Small intestine (tissue), 7 donors: Measurements from ENCODE around the gene BABAM2. TPM values are rescaled to one million over a fixed set of nuclear protein-coding genes. Genes with fewer than 3 reads are reported as not detected.
A peak's percentile ranks its signal among the peaks of the same experiment; 100 is the strongest.

Experiments used
- DNase-seq, 2 donors: peaks; one replicate each; pipeline versions ENCODE4 v3.0.0 to v3.0.0-alpha.2; 2013
- FAIRE-seq: peaks from 2 replicates; lab custom pipeline; 2012; peaks lifted over from hg19 to GRCh38; lab: Jason Lieb, UNC
- H3K27ac ChIP-seq, 3 donors: one replicate each; pipeline ENCODE4 v1.5.1; 2013; ENCODE audit warnings: low read length in 2 of 3, mild to moderate bottlenecking in 2 of 3, control low read depth in 1 of 3, inconsistent platforms in 1 of 3, low read depth in 1 of 3, moderate library complexity in 1 of 3
- H3K27me3 ChIP-seq, 3 donors: one replicate each; pipeline ENCODE4 v1.6.1; 2013; ENCODE audit warnings: low read length in 3 of 3, inconsistent platforms in 1 of 3; ENCODE audit not compliant: control insufficient read depth in 3 of 3, insufficient read depth in 3 of 3
- H3K36me3 ChIP-seq, 3 donors: one replicate each; pipeline ENCODE4 v1.6.1; 2013; ENCODE audit warnings: low read length in 3 of 3, inconsistent platforms in 1 of 3, low read depth in 1 of 3, mild to moderate bottlenecking in 1 of 3, moderate library complexity in 1 of 3; ENCODE audit not compliant: control insufficient read depth in 3 of 3, insufficient read depth in 2 of 3
- H3K4me1 ChIP-seq, 3 donors: one replicate each; pipeline ENCODE4 v1.6.1; 2013; ENCODE audit warnings: low read length in 2 of 3, inconsistent platforms in 1 of 3, low read depth in 1 of 3, mild to moderate bottlenecking in 1 of 3, moderate library complexity in 1 of 3; ENCODE audit not compliant: control insufficient read depth in 3 of 3, insufficient read depth in 2 of 3
- H3K4me3 ChIP-seq, 3 donors: one replicate each; pipeline ENCODE4 v1.5.1; 2013; ENCODE audit warnings: low read length in 3 of 3, control low read depth in 1 of 3, inconsistent platforms in 1 of 3, low read depth in 1 of 3, mild to moderate bottlenecking in 1 of 3, moderate library complexity in 1 of 3
- H3K9me3 ChIP-seq, 2 donors: one replicate each; pipeline ENCODE4 v1.6.1; 2013; ENCODE audit warnings: low read depth in 1 of 2, low read length in 1 of 2; ENCODE audit not compliant: control insufficient read depth in 2 of 2, insufficient read depth in 1 of 2
- WGBS, 3 donors: extraction: QIAGEN DNeasy Blood & Tissue Kit; methylation state at CpG; one replicate each; pipeline ENCODE4 v1.1.7; 2013; 5-methylcytosine and 5-hydroxymethylcytosine counted together
- polyA plus RNA-seq, 4 donors: library from polyadenylated mRNA; stranded (reverse) in 3 of 4; unstranded in 1 of 4; fragments of 200-250 nt in 3 of 4; fragments of 120-200 nt in 1 of 4; gene quantifications; one replicate each; pipeline versions ENCODE4 v1.2.1 to v1.2.3, GENCODE V29; 2013
- donor health status: healthy with polysubstance abuse.
- donor health status: control.
- donor health status: control.
- donor health status: Bipolar disorder and iron deficiency.
- donor health status: healthy.

Gene BABAM2
- polyA plus RNA-seq, 4 donors = 19.5 to 38.6 (median 21.5) TPM

DNA sequence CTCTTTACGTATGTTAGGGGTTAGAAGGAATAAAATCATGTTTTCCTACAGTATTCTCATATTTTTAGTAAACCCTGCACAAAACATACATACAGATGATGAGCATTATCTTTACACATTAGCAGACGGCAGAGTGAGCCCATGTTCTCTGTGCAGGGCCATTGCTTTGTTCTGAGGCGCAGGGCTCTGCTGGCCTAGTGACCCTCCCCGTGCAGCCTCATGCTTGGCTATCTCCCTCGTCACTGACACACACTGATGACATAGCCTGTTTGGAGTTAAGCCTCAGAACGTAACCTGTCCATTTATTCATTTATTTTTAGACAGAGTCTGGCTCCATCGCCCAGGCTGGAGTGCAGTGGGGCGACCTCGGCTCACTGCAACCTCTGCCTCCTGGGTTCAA is 386.3 kb downstream of the BABAM2 start:
- DNase-seq (no peak), FAIRE-seq (no peak)
- Histone ChIP-seq H3K9me3 (no peaks in the 10 kb centered on the region), H3K27ac (no peak overlapping the region), H3K36me3 (peaks cover 0 to 3% (median 0%) of the 10 kb centered on the region in 3 donors), H3K4me3 (no peak overlapping the region), H3K4me1 (peaks cover 8 to 32% (median 14%) of the 10 kb centered on the region in 3 donors), H3K27me3 (no peaks in the 10 kb centered on the region)
- WGBS, 3 donors = 94 to 97% (median 97%) methylated on average over 9 of the region's 9 CpGs

GRCh38 chr2:28277466-28277865 is 386.9 kb downstream of the BABAM2 start:
- Histone ChIP-seq H3K27ac (no peak overlapping the region), H3K36me3 (peaks cover 0 to 5% (median 0%) of the 10 kb centered on the region in 3 donors), H3K27me3 (no peaks in the 10 kb centered on the region), H3K9me3 (no peaks in the 10 kb centered on the region), H3K4me1 (peaks cover 7 to 31% (median 14%) of the 10 kb centered on the region in 3 donors), H3K4me3 (no peak overlapping the region)
- DNase-seq = peak in 1 of 2 donors; percentile 30
- FAIRE-seq = no peak
- WGBS, 3 donors = 86 to 88% (median 86%) methylated on average over 7 of the region's 7 CpGs

DNA sequence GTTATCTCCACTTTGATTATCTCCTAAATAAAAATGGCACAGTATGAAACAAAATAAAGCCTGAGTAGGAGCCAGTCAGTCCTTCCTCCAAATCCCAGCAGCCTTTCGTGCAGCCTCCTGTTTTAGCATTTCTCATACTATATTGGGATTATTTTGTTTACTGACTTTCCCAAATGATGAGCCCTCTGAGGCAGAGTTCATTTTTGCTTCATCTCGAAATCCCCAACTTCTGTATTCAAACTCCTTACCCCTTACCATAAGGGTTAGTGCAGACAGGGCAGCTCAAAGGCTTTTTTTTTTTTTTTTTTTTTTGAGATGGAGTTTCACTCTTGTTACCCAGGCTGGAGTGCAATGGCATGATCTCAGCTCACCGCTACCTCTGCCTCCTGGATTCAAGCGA is 388.8 kb downstream of the BABAM2 start:
- H3K27me3 ChIP-seq = no peaks in the 10 kb centered on the region
- no peaks in the 10 kb centered on the region for H3K9me3 ChIP-seq
- DNase-seq (no peak), FAIRE-seq (no peak)
- peaks cover 0 to 5% (median 0%) of the 10 kb centered on the region in 3 donors for H3K36me3 ChIP-seq
- no peak overlapping the region for H3K27ac ChIP-seq
- 89 to 94% (median 93%) methylated on average over 4 of the region's 4 CpGs for WGBS, 3 donors
- H3K4me1 ChIP-seq = peaks cover 4 to 31% (median 13%) of the 10 kb centered on the region in 3 donors
- H3K4me3 ChIP-seq = no peak overlapping the region

GRCh38 chr2:28280619-28281018 is 390.1 kb downstream of the BABAM2 start:
- H3K27ac ChIP-seq = no peak overlapping the region
- peaks cover 0 to 5% (median 0%) of the 10 kb centered on the region in 3 donors for H3K36me3 ChIP-seq
- no peaks in the 10 kb centered on the region for H3K9me3 ChIP-seq
- H3K4me3 ChIP-seq = no peak overlapping the region
- peaks cover 0 to 21% (median 1%) of the 10 kb centered on the region in 3 donors for H3K4me1 ChIP-seq
- 49 to 75% (median 59%) methylated on average over 4 of the region's 4 CpGs for WGBS, 3 donors
- H3K27me3 ChIP-seq = no peaks in the 10 kb centered on the region
- FAIRE-seq = no peak
- peak; percentile 14 to 64 for DNase-seq

DNA sequence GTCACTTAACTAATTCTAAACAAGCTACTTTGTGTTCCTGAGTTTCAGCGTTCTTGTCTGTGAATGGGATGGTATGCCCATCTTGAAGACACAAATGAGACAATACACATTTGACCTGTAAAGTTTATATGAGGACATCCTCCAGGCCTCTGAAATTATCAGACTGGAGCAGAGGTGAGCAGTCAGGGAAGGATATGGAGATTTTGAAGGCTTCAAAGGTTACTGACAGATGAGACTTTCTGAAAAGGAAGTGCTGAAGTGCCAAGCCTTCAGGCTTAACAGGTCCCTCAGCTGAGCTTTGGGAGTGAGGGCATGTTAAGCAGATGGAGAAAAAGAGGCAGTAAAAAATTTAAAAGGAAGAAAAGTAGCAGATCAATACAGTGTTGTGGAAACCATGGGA is 391.2 kb downstream of the BABAM2 start:
- Histone ChIP-seq H3K4me1 (peaks cover 0 to 20% (median 0%) of the 10 kb centered on the region in 3 donors), H3K27ac (no peak overlapping the region), H3K27me3 (no peaks in the 10 kb centered on the region), H3K9me3 (no peaks in the 10 kb centered on the region), H3K4me3 (no peak overlapping the region), H3K36me3 (peaks cover 0 to 5% (median 0%) of the 10 kb centered on the region in 3 donors)
- 85 to 97% (median 96%) methylated on average over 1 of the region's 1 CpG for WGBS, 3 donors
- FAIRE-seq (no peak), DNase-seq (peak in 1 of 2 donors; percentile 31)

DNA sequence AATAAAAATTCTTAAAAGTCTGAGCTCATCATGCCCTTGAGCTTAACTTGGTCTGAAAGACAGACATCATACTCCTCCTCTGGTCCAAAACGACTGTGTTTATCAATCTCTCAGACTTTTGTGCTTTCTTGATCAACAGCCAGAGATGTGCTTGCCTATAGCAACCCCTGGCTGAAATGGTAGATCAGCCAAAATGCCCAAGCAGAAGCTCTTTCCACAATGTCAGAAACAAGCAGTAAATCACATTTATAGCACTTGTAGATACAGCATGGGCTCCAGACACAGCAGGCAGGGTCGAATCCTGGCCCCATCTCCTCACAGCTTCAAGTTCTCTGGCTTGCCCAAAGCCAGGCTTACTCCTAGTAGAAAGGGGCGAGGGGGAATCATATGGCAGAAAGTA is 391.7 kb downstream of the BABAM2 start:
- Histone ChIP-seq H3K27ac (no peak overlapping the region), H3K4me3 (no peak overlapping the region), H3K27me3 (no peaks in the 10 kb centered on the region), H3K4me1 (peaks cover 0 to 20% (median 0%) of the 10 kb centered on the region in 3 donors), H3K9me3 (no peaks in the 10 kb centered on the region), H3K36me3 (peaks cover 0 to 5% (median 0%) of the 10 kb centered on the region in 3 donors)
- DNase-seq = no peak
- WGBS, 3 donors = 84 to 94% (median 91%) methylated on average over 3 of the region's 3 CpGs
- no peak for FAIRE-seq

DNA sequence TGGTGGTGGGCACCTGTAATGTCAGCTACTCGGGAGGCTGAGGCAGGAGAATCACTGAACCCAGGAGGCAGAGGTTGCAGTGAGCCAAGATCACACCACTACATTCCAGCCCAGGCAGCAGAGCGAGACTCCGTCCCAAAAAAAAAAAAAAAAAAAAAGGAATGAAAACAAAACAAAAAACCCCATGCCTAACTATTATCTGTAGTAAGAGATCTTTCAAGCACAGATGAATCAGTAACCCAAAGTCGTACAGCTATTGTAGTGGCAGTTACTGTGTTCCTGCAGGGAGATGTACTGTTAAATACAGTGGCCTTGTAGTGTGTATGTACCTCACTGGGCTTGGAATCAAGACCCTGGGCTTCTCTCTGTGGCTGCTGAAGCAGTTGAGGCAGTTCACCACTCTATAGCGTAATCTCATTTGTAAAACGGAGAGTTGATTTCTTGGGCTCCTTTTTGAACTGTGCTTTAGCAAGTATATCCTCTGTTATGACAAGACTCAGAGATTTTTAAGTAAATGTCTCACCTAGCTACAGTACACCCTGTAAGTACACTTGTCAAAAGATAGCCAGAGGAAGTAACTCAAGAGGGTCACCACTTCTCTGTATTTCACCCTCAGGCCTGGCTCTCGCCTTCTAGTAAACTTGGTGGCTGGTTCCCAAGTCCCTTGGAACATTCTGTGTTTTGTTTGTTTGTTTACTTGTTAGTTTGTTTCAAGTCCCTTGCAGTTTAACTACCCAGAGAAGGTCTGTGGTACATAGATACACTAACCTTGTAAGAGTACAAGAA is 392.5 kb downstream of the BABAM2 start:
- no peak overlapping the region for H3K27ac ChIP-seq
- no peak for FAIRE-seq

GRCh38 chr2:28283861-28284260 is 393.3 kb downstream of the BABAM2 start:
- H3K27ac ChIP-seq = no peak overlapping the region
- DNase-seq = no peak
- no peaks in the 10 kb centered on the region for H3K9me3 ChIP-seq
- H3K4me3 ChIP-seq = no peak overlapping the region
- peaks cover 0 to 12% (median 0%) of the 10 kb centered on the region in 3 donors for H3K36me3 ChIP-seq
- 89 to 94% (median 94%) methylated on average over 1 of the region's 1 CpG for WGBS, 3 donors
- peaks cover 0 to 15% (median 0%) of the 10 kb centered on the region in 3 donors for H3K4me1 ChIP-seq
- H3K27me3 ChIP-seq = no peaks in the 10 kb centered on the region
- no peak for FAIRE-seq

More for the DNA sequence above, 392.5 kb downstream of the BABAM2 start:
- WGBS, 3 donors = 94 to 95% (median 94%) methylated on average over 6 to 7 of the region's 7 CpGs
- peaks cover 0 to 15% (median 0%) of the 10 kb centered on the region in 3 donors for H3K4me1 ChIP-seq
- DNase-seq = no peak
- H3K27me3 ChIP-seq = no peaks in the 10 kb centered on the region
- no peaks in the 10 kb centered on the region for H3K9me3 ChIP-seq
- H3K4me3 ChIP-seq = no peak overlapping the region
- peaks cover 0 to 12% (median 0%) of the 10 kb centered on the region in 3 donors for H3K36me3 ChIP-seq
